HepG2 (cell line): ENCODE results near the gene TRIM37. TPM values are rescaled to one million over a fixed set of nuclear protein-coding genes. Genes with fewer than 3 reads are reported as not detected.

ENCODE experiments used
- ETV6 ChIP-seq: sonication (generic); formaldehyde crosslinking; conservative IDR thresholded peaks from 2 replicates; pipeline ENCODE4 v1.4.0; 2020; ENCODE audit warnings: missing genetic modification reagents
- MLXIP ChIP-seq: sonication (generic); formaldehyde crosslinking; IDR thresholded peaks from 2 replicates; pipeline ENCODE4 v1.9.0; 2021; ENCODE audit warnings: missing genetic modification reagents, borderline replicate concordance
- MYC ChIP-seq: sonication (generic); formaldehyde crosslinking; IDR thresholded peaks from 2 replicates; pipeline ENCODE4 v1.9.0; 2021; ENCODE audit warnings: missing genetic modification reagents, borderline replicate concordance
- PAX8 ChIP-seq: sonication (generic); formaldehyde crosslinking; IDR thresholded peaks from 2 replicates; pipeline ENCODE4 v1.8.0; 2022; ENCODE audit warnings: mild to moderate bottlenecking, missing genetic modification reagents, borderline replicate concordance
- TOE1 ChIP-seq: sonication (generic); formaldehyde crosslinking; IDR thresholded peaks from 2 replicates; pipeline ENCODE4 v1.4.0; 2020; ENCODE audit warnings: mild to moderate bottlenecking, missing genetic modification reagents
- ZEB1 ChIP-seq: IDR thresholded peaks from 2 replicates; pipeline ENCODE4 v1.6.1; 2012; ENCODE audit warnings: mild to moderate bottlenecking, low read depth, inconsistent platforms; ENCODE audit not compliant: insufficient replicate concordance
- ZFAT ChIP-seq: sonication (generic); formaldehyde crosslinking; conservative IDR thresholded peaks from 2 replicates; pipeline ENCODE4 v1.8.1; 2023; ENCODE audit warnings: missing genetic modification reagents, inconsistent platforms
- ZFX ChIP-seq: sonication (generic); formaldehyde crosslinking; IDR thresholded peaks from 2 replicates; pipeline ENCODE4 v1.4.0; 2020; ENCODE audit warnings: mild to moderate bottlenecking, low read depth, missing genetic modification reagents, moderate library complexity
- ZNF468 ChIP-seq: sonication (generic); formaldehyde crosslinking; IDR thresholded peaks from 2 replicates; pipeline ENCODE4 v1.8.0; 2022; ENCODE audit warnings: mild to moderate bottlenecking, moderate library complexity, missing genetic modification reagents
- ZNF501 ChIP-seq: sonication (generic); formaldehyde crosslinking; IDR thresholded peaks from 2 replicates; pipeline ENCODE4 v1.5.1; 2020; ENCODE audit warnings: mild to moderate bottlenecking, moderate library complexity, missing genetic modification reagents
- ZNF609 ChIP-seq: sonication (generic); formaldehyde crosslinking; IDR thresholded peaks from 2 replicates; pipeline ENCODE4 v1.4.0; 2020; ENCODE audit warnings: mild to moderate bottlenecking, missing genetic modification reagents, borderline replicate concordance
- polyA plus RNA-seq, 8 experiments: library from polyadenylated mRNA; depleted of rRNA in 3 of 8; stranded (reverse) in 7 of 8; unstranded in 1 of 8; fragments of >200 nt; fragmentation: Illumina TruSeq in 4 of 8; extraction: Trizol in 4 of 8; gene quantifications; 2 replicates each; pipeline versions ENCODE4 v1.2.1 to v1.2.3, GENCODE V29; 2011 to 2016; ENCODE audit warnings: low read depth in 4 of 8, missing spikeins in 1 of 8, mixed read lengths in 1 of 8; ENCODE audit not compliant: insufficient read depth in 1 of 8
- total RNA-seq, 5 experiments: library from RNA; depleted of rRNA; stranded (reverse); fragments of >200 nt; fragmentation: Illumina TruSeq; extraction: Trizol; gene quantifications; 2 replicates each; pipeline ENCODE4 v1.2.3, GENCODE V29; 2016; ENCODE audit warnings: low read depth in 1 of 5

Gene TRIM37
- total and polyA plus RNA-seq, 2 of the 13 experiments (the other 11 are each of a cell fraction or from before 2014, with no cell fraction given) = 12.4 to 39.1 TPM

- TF ChIP-seq ZNF609 (CRISPR knock-in tag) (no peak), TOE1 (CRISPR knock-in tag) (no peak), PAX8 (CRISPR knock-in tag) (no peak), ZFX (CRISPR knock-in tag) (no peak), ZNF468 (no peak), ZEB1 (no peak), ETV6 (no peak), ZNF501 (CRISPR knock-in tag) (no peak), MYC (CRISPR knock-in tag) (no peak), ZFAT (no peak), MLXIP (CRISPR knock-in tag) (no peak)
Observed at GRCh38 chr17:58998871-58999270, 107.8 kb downstream of the TRIM37 start (continued).
